Tibial artery (tissue), 4 donors: Measurements from ENCODE around the gene NLGN2.

Source experiments
- DNase-seq, 2 donors: peaks; one replicate each; pipeline ENCODE4 v3.0.0-alpha.2; 2019
- H3K27ac ChIP-seq, 2 donors: fragments of 200-600 bp; sonication (generic) in 1 of 2; 1 replicate in 1 of 2; 2 replicates in 1 of 2; pipeline ENCODE4 v1.5.1; 2018 to 2019; ENCODE audit warnings: mild to moderate bottlenecking in 1 of 2
- H3K27me3 ChIP-seq, 2 donors: fragments of 200-600 bp; sonication (generic) in 1 of 2; one replicate each; pipeline versions ENCODE4 v1.5.1 to v1.6.0; 2016 to 2019
- H3K36me3 ChIP-seq, 3 donors: fragments of 200-600 bp; sonication (generic) in 2 of 3; one replicate each; pipeline ENCODE4 v1.5.1; 2016 to 2019; ENCODE audit warnings: mild to moderate bottlenecking in 2 of 3
- H3K4me1 ChIP-seq, 4 donors: fragments of 200-600 bp; sonication (generic) in 2 of 4; 1 replicate in 3 of 4; 2 replicates in 1 of 4; pipeline ENCODE4 v1.5.1; 2016 to 2019
- H3K4me3 ChIP-seq, 2 donors: fragments of 200-600 bp; sonication (generic) in 1 of 2; 1 replicate in 1 of 2; 2 replicates in 1 of 2; pipeline ENCODE4 v1.5.1; 2018 to 2019; ENCODE audit warnings: mild to moderate bottlenecking in 2 of 2
- H3K9me3 ChIP-seq, 3 donors: fragments of 200-600 bp; sonication (generic) in 1 of 3; one replicate each; pipeline ENCODE4 v1.5.1; 2016 to 2019
- intact Hi-C: fragments of 100-400 bp; cut with DNase I; formaldehyde crosslinking; loops from one replicate; pipeline ENCODE4 v1.15.0; 2023; ENCODE audit warnings: low total_unique reads
- TF ChIP-seq, protein P1 (sequence below), 2 experiments: fragments of 200-600 bp in 1 of 2; fragments of 450-650 bp in 1 of 2; IDR thresholded peaks; one replicate each; pipeline ENCODE4 v1.5.1; 2017 to 2019; ENCODE audit warnings: antibody characterized with exemption in 2 of 2, mild to moderate bottlenecking in 1 of 2, moderate library complexity in 1 of 2

NLGN2 gene

DNA sequence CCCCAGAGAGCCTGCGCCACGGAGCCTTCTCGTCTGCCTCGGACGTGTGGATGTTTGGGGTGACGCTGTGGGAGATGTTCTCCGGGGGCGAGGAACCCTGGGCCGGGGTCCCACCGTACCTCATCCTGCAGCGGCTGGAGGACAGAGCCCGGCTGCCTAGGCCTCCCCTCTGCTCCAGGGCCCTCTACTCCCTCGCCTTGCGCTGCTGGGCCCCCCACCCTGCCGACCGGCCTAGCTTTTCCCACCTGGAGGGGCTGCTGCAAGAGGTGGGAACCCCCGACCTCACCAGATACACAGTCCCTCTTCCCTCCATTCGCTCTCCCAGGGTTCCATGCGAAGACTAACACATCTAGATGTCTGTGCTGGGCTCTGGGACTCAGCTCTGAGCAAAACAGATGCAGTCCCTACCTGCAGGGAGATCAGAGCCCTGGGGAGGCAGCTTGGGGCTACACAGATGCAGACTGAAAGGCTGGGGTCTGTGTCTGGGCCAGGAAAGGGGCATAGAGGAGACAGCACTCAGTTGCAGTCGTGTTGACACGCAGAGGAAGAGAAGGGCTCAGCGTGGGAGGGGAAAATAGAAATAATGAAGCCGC, 23.1 kb upstream of the NLGN2 start:
- no peaks in the 10 kb centered on the region for H3K9me3 ChIP-seq
- DNase-seq, result no peak
- intact Hi-C loops, result no loop called here
- peak overlapping the region; percentile 42 to 55 for H3K4me3 ChIP-seq
- TF ChIP-seq, protein P1, sequence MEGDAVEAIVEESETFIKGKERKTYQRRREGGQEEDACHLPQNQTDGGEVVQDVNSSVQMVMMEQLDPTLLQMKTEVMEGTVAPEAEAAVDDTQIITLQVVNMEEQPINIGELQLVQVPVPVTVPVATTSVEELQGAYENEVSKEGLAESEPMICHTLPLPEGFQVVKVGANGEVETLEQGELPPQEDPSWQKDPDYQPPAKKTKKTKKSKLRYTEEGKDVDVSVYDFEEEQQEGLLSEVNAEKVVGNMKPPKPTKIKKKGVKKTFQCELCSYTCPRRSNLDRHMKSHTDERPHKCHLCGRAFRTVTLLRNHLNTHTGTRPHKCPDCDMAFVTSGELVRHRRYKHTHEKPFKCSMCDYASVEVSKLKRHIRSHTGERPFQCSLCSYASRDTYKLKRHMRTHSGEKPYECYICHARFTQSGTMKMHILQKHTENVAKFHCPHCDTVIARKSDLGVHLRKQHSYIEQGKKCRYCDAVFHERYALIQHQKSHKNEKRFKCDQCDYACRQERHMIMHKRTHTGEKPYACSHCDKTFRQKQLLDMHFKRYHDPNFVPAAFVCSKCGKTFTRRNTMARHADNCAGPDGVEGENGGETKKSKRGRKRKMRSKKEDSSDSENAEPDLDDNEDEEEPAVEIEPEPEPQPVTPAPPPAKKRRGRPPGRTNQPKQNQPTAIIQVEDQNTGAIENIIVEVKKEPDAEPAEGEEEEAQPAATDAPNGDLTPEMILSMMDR (IDR thresholded peaks at IDR 0.05), result no peak
- H3K27me3 ChIP-seq, result peaks cover 0 to 37% of the 10 kb centered on the region in 2 donors
- H3K27ac ChIP-seq, result peak overlapping the region in 1 of 2 donors; percentile 56
- peaks cover 0 to 51% (median 10%) of the 10 kb centered on the region in 3 donors for H3K36me3 ChIP-seq
- H3K4me1 ChIP-seq, result peaks cover 0 to 39% (median 26%) of the 10 kb centered on the region in 4 donors

DNA sequence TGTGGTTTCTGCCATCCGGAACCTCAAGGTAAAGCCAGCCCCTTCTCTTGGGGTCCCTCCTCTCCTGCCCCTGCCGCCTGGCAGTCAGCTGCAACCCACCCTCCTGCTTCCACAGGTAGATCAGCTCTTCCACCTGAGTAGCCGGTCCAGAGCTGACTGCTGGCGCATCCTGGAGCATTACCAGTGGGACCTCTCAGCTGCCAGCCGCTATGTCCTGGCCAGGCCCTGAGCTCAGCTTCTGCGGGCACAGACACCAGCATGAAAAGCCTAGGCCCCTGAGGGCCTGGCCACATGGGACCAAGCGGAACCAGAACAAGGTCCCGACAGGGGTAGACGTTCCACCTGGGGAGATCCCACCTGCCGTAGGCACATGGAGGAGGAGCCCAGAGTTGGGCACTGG, 18.8 kb upstream of the NLGN2 start:
- intact Hi-C loops, result no loop called here
- no peaks in the 10 kb centered on the region for H3K27me3 ChIP-seq
- TF ChIP-seq, protein P1 (IDR thresholded peaks at IDR 0.05), result no peak
- peaks cover 0 to 26% (median 15%) of the 10 kb centered on the region in 4 donors for H3K4me1 ChIP-seq
- H3K4me3 ChIP-seq, result no peak overlapping the region
- no peaks in the 10 kb centered on the region for H3K9me3 ChIP-seq
- DNase-seq, result no peak
- no peak overlapping the region for H3K27ac ChIP-seq
- H3K36me3 ChIP-seq, result peaks cover 0 to 69% (median 25%) of the 10 kb centered on the region in 3 donors

DNA sequence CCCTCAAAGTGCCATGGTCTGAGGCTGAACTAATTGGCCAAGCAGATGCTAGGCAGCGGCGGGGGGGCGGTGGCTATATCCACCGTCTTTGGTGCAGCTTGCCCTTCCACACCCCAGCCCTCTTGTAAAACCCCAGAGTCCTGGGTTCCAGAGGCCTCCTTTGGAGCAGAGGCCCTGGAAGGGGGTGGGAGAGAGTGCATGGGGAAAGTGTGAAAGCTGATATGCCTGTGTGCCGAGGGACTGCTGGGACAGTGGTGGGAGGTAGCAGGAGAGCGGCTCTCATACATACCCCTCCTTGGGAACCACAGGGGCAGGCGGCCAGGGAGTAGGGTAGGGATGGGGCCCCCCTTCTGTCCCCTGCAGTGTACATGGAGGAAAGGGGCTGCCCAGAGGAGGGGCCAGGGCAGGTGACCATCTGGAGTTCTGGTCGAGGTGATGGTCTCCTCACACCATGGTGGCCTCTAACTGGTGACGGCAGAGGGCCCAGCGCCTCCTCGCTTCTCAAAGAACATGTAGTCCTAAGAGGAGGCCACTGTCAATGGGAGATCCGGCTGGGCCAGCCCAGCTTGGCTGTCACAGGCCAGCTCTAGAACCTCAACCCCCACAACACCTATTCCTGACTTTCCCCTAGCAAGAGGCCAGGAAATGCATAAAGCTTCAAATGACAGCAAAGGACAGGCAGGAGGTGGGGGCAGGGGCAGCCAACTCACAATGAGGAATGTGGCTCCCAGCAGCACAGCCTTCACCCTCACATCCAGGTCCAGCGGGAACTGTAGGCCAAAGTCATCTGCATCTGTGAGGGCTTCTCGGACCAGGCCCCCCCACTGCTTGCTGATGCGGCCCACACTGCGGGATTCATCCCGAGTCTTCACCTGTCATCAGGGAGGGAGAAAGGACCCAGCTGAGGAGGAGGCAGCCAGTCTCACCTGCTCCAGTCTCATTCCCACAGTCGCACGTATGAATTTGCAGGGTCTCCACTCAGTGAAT, 17.4 kb upstream of the NLGN2 start:
- no peak overlapping the region for H3K4me3 ChIP-seq
- no peaks in the 10 kb centered on the region for H3K27me3 ChIP-seq
- TF ChIP-seq, protein P1 (IDR thresholded peaks at IDR 0.05), result no peak
- DNase-seq, result no peak
- H3K4me1 ChIP-seq, result peaks cover 0 to 26% (median 13%) of the 10 kb centered on the region in 4 donors
- H3K9me3 ChIP-seq, result no peaks in the 10 kb centered on the region
- peaks cover 0 to 60% (median 25%) of the 10 kb centered on the region in 3 donors for H3K36me3 ChIP-seq
- intact Hi-C loops, result no loop called here
- no peak overlapping the region for H3K27ac ChIP-seq

DNA sequence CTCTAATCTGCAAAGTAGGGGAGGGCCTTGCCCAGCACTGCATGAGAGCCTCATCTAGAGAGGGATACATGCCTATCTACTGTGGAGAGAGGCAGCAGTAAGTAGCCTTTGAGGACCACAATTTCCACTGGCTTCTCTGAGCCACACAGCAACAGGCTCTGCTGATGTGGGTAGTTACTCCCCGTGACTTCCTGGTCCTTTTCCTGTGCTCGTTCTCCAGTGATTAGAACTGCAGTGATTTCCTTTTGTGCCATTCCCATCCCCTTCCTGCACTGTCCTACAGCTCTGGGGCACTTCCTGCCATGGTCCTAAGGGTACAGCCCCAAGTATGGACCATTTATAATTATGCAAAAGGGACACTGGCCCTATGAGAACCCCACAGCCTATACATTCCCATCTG, 16.3 kb upstream of the NLGN2 start:
- TF ChIP-seq, protein P1 (IDR thresholded peaks at IDR 0.05), result no peak
- no peak for DNase-seq

DNA sequence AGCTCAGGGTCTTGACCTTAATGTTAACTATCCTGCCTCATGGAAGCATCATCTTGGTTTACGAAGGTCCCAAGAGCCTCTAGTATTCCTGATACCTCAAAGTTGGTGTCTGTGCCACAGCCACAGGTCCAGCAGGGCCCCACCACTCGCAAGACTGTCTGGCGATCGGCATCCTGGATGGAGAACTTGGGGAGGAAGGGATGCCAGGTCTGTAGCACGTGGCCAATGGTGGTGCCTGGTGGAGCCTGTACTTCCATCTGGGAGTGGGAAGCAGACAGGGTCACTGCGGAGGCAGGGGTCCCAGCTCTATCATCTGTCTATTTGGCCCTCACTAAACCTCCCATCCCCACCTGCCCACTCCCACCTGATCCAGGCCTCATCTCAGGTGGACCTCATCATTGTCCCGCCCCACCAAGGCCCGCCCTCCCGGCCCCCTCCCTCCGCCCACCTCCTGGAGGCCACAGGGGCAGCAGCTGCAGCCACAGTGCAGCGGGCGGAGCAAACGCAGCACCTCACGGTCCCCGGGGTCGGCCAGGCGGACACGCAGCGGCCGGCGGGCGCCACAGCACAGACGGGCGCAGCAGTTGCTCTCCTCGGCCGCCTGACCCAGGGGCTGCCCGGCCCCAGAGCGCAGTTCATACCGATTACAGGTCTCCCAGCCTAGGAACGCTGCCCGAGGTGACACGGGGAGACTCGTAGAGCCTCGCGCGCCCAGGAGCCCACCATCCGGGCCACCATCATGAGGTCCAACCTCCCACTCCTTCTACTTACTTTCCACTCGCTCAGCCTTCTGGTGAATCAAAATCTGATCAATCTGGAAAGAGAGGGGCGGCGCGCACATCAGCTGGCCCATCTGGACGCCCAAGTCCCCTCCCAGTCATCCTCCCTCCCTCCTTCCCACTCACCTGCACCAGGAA, 14.7 kb upstream of the NLGN2 start:
- peaks cover 0 to 38% (median 25%) of the 10 kb centered on the region in 3 donors for H3K36me3 ChIP-seq
- H3K27me3 ChIP-seq, result no peaks in the 10 kb centered on the region
- no peak for DNase-seq
- H3K4me1 ChIP-seq, result peaks cover 0 to 26% (median 16%) of the 10 kb centered on the region in 4 donors
- TF ChIP-seq, protein P1 (IDR thresholded peaks at IDR 0.05), result no peak
- intact Hi-C loops, result no loop called here
- peak overlapping the region; percentile 88 to 90 for H3K27ac ChIP-seq
- H3K9me3 ChIP-seq, result no peaks in the 10 kb centered on the region
- peak overlapping the region; percentile 62 to 73 for H3K4me3 ChIP-seq

More for the DNA sequence above, 16.3 kb upstream of the NLGN2 start:
- H3K4me3 ChIP-seq, result no peak overlapping the region
- peaks cover 0 to 26% (median 16%) of the 10 kb centered on the region in 4 donors for H3K4me1 ChIP-seq
- intact Hi-C loops, result no loop called here
- no peaks in the 10 kb centered on the region for H3K27me3 ChIP-seq
- H3K27ac ChIP-seq, result no peak overlapping the region
- H3K9me3 ChIP-seq, result no peaks in the 10 kb centered on the region
- H3K36me3 ChIP-seq, result peaks cover 0 to 54% (median 25%) of the 10 kb centered on the region in 3 donors
